HUES48 (cell line): ENCODE measurements around the gene FOXC2.

Experiments used
- H3K27ac ChIP-seq: one replicate; pipeline ENCODE4 v1.7.0; 2013; ENCODE audit warnings: low read depth, low read length, inconsistent platforms
- H3K27me3 ChIP-seq: 2 replicates; pipeline ENCODE4 v1.6.1; 2013; ENCODE audit warnings: mild to moderate bottlenecking, low read length; ENCODE audit not compliant: control insufficient read depth, insufficient read depth
- H3K36me3 ChIP-seq: 2 replicates; pipeline ENCODE4 v1.6.1; 2013; ENCODE audit warnings: low read length; ENCODE audit not compliant: control insufficient read depth, insufficient read depth
- H3K4me1 ChIP-seq: 2 replicates; pipeline ENCODE4 v1.6.1; 2013; ENCODE audit warnings: mild to moderate bottlenecking, low read length; ENCODE audit not compliant: control insufficient read depth, insufficient read depth
- H3K4me3 ChIP-seq: 2 replicates; pipeline ENCODE4 v1.5.1; 2013; ENCODE audit warnings: mild to moderate bottlenecking, low read depth, low read length
- H3K9ac ChIP-seq: 2 replicates; pipeline ENCODE4 v1.6.1; 2013; ENCODE audit warnings: mild to moderate bottlenecking, low read depth, low read length, moderate library complexity
- H3K9me3 ChIP-seq: 2 replicates; pipeline ENCODE4 v1.6.1; 2013; ENCODE audit warnings: low read length; ENCODE audit not compliant: control insufficient read depth, insufficient read depth

Gene FOXC2

DNA sequence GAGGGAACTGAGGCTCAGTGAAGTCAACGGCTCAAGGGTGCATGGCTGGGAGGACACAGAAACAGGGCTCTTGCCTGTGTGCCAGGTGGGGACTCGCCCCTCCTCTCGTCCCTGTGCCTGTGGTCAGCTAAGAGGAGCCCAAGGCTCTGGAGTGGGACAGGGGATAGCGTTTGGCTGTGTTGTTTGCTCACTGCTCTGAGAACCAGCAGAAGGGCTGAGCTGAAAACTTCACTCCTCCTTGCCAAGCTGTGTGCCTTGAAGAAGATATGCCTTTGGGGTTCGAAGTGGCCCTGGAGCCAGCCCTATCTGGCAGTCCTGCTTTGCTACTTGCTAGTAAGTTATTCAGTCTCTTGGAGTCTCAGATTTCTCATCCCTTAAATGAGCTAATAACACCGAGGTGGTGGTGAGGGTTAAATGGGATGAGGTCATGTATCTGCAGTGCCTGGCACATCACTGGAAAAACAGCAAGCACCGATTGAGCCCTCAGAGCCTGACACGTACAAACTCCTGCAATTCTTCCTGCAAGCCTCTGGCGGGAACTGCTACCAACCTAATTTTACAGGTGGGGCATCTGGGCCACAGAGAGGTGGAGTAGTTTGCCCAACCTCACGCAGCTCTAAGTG lies 29.5 kb downstream of the FOXC2 start:
- Histone ChIP-seq H3K36me3 (no peaks in the 10 kb centered on the region), H3K4me1 (no peaks in the 10 kb centered on the region), H3K9me3 (no peaks in the 10 kb centered on the region), H3K27ac (no peak overlapping the region), H3K27me3 (no peaks in the 10 kb centered on the region), H3K4me3 (no peak overlapping the region), H3K9ac (no peak overlapping the region)

DNA sequence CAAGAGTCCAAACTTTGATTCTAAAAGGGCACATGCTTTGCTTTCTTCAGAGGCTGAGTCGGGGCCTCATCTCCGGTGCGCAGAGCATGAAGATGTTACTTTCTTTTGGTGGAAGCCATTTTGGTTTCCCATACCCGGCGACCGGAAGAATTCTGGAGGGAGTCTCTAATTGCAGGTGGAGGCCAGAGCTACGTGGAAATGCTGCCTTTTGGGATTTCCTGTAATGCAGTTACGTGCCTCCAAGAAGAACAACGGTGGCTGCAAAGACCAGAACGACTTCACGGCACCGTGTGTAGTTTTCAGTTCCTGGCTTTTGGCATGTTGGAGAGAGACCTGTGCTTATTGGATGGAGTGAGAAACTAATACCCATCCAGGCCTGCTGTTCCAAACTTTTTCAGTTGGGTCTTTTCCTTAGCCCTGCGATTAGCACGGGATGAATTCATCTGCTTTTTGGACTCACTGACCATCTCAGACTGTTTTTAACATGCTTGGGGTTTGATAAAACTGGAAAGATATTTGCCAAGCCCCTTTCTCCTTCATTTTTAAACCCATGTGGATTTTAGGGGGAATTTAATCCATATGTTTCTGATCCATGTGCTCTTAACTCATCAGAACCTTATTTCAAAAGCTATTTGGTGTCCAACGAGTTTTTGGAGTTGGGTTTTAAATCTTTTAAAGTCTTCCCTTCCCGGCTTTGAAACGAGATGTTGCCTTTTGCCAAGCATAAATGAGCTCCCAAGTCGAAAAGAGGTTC lies 30.7 kb downstream of the FOXC2 start:
- H3K4me1 ChIP-seq: no peaks in the 10 kb centered on the region
- no peak overlapping the region for H3K27ac ChIP-seq

DNA sequence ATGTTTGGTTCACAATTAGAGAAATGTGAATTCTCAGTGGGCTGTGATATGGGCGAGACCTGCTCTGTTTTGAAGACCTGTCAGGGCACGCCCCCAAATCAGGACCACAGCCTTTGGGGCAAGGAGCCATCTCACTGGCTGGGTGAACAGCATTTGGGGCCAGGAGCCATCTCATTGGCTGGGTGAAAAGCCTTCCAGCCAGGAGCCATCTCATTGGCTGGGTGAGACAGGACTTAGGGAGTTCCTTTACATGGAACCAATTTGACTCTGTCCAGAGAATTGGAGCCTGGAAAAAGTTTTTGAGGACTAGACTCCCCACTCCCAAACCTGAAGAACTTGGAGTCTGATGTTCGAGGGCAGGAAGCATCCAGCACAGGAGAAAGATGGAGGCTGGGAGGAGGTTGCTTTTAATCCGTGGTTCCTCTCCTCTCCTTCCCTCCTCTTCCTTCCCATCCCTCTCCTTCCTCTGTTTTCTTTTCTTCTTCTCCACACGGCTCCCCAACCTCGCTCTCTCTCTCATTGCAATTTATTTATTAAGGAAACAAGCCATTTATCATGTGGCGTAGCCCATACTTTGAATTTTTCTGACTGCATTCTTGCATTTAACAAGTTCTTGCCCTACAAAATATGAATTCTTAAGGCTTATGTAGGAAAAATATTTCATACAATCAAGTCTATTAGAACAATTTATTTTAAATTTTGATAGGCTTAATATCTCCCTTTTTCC lies 31.4 kb downstream of the FOXC2 start:
- H3K4me3 ChIP-seq: no peak overlapping the region
- no peak overlapping the region for H3K27ac ChIP-seq
- no peaks in the 10 kb centered on the region for H3K4me1 ChIP-seq
- H3K9me3 ChIP-seq: no peaks in the 10 kb centered on the region
- H3K27me3 ChIP-seq: no peaks in the 10 kb centered on the region
- no peaks in the 10 kb centered on the region for H3K36me3 ChIP-seq
- no peak overlapping the region for H3K9ac ChIP-seq

More for the DNA sequence above, 30.7 kb downstream of the FOXC2 start:
- Histone ChIP-seq H3K4me3 (no peak overlapping the region), H3K27me3 (no peaks in the 10 kb centered on the region), H3K36me3 (no peaks in the 10 kb centered on the region), H3K9ac (no peak overlapping the region), H3K9me3 (no peaks in the 10 kb centered on the region)

DNA sequence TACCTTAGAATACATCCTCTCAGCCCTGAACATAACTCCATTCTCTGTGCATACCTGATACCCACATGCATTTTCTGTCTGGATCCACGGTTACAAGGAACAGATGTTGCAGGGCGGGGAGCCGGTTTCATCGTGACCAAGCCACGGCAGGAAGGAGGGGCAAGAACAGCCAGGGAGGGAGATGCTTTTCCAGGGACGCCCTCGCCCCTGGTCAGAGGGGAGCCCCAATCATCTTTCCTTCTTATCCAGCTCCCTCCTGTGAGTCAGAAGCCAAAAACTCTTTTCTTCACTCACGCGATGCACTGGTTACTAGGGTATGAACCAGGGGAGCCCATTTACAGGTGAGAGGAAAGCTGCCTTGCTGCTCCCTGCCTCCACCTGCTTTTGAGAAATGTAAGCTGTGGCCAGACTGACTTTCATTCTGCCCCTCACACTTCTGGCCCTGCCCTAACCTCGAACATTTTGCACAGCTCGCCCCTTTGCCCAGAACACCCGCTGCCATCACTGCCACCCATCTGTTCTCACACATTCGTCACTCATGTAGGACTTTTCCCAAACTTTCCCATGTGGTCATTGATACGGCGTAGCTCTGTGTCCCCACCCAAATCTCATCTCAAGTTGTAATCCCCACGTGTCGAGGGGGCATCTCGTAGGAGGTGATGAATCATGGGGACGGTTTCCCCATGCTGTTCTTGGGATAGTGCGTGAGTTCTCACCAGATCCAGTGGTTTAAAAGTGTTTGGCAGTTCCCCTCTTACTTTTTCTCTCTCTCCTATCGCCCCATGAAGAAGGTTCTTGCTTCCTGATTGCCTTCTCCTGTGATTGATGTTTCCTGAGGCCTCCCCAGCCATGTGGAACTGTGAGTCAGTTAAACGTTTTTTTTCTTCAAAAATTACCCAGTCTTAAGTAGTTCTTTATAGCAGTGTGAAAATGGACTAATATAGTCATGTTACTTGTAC lies 32.3 kb downstream of the FOXC2 start:
- Histone ChIP-seq H3K36me3 (no peaks in the 10 kb centered on the region), H3K27me3 (no peaks in the 10 kb centered on the region), H3K4me1 (no peaks in the 10 kb centered on the region), H3K4me3 (no peak overlapping the region), H3K9ac (no peak overlapping the region), H3K27ac (no peak overlapping the region), H3K9me3 (no peaks in the 10 kb centered on the region)

DNA sequence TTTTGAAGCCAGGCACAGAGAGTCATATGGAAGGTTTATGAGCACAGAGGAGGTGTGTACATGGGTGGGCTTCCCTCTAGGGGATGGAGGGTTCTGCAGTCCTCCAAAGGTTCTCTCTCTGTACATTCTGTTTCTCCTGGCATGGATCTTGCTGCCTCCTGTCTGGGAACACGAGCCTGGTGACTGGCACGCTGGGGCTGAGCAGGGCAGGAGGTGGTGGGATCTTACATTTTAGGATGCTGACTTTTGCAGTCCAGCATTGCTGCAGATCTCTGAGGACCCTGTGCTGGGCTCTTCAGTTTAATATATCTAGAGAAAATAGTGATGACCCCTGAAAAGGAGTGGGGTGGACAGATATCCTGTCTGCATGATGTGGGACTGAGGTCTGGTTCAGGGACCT lies 34.7 kb downstream of the FOXC2 start:
- Histone ChIP-seq H3K4me3 (no peak overlapping the region), H3K27me3 (no peaks in the 10 kb centered on the region), H3K27ac (no peak overlapping the region)

DNA sequence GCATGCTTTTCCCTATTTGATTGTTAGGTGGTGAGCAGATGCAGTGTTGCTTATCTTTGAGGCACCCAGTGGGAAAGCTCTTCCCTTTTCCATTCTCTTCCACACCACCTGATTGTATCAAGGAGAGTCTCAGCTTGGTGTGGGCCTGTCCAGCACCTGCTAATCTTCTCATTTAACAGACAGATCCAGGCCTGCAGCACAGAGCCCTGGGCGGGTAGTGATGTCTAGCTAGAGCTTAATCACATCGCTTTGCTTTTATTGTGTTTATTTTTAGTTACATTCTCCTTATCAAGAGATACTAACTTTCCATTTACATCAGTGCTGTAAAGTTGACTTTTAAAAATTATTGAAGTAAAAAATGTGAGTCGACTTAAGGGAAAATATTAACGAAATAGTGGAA lies 35.9 kb downstream of the FOXC2 start:
- Histone ChIP-seq H3K4me1 (no peaks in the 10 kb centered on the region), H3K27ac (no peak overlapping the region), H3K4me3 (no peak overlapping the region), H3K36me3 (no peaks in the 10 kb centered on the region), H3K9ac (no peak overlapping the region), H3K27me3 (no peaks in the 10 kb centered on the region), H3K9me3 (no peaks in the 10 kb centered on the region)

More for the DNA sequence above, 34.7 kb downstream of the FOXC2 start:
- H3K9me3 ChIP-seq: no peaks in the 10 kb centered on the region
- no peaks in the 10 kb centered on the region for H3K36me3 ChIP-seq
- H3K9ac ChIP-seq: no peak overlapping the region
- no peaks in the 10 kb centered on the region for H3K4me1 ChIP-seq

DNA sequence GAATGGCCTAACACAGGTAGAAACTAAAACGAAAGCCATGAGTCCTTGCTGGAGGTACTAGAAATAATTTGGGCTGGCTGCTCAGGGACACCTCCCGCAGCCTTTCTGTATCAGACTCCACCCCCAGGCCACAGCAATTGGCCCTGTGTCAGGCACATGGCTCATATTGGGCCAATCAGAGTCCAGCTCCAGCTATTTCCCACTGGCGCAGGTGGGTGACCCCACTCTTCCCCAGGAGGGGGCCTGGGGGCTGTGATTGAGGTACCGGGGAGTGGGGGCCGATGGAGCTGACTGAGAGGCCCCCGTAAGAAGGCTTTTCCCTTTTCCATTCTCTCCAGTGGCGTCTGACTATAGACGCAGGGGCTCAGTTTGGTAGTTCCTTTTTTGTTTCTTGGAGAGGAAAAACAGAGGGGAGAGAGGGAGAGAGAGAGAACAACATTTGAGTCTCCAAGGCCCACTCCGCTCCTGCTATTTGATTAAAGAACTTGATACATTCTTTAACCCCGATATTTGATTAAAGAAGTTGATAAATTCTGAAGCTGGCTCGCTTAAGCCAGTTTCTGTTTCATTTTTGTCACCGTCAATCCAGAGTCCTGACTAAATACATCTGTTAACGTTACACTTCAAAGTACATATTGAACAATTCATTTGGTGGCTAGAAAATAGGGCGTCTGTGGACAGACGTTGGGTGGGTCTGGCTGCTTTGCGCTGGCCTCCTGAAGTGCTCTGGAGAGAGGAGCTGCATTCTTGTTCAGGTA lies 38.0 kb downstream of the FOXC2 start:
- no peaks in the 10 kb centered on the region; the same call in 1 of the 2 replicates for H3K4me1 ChIP-seq
- no peaks in the 10 kb centered on the region for H3K27me3 ChIP-seq
- no peak overlapping the region for H3K4me3 ChIP-seq
- no peak overlapping the region for H3K27ac ChIP-seq
- no peak overlapping the region for H3K9ac ChIP-seq
- no peaks in the 10 kb centered on the region for H3K9me3 ChIP-seq
- no peaks in the 10 kb centered on the region for H3K36me3 ChIP-seq

DNA sequence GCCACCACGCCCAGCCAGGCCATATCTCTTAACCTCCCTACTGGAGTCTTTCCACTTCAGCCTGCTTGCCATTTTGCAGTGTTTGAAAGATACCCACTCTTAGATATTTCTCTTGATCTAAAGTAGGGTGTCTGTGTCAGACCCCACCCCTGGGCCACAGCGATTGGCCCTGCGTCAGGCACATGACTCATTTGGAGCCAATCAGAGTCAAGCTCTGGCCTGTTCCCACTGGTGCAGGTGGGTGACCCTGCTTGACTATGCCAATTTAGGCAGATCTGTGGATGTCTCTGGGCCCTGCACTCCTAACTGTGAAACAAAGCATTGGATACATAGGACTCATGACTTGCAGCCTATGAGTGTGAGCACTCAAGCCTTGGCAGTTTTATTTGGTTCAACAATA lies 39.3 kb downstream of the FOXC2 start:
- Histone ChIP-seq H3K27ac (no peak overlapping the region), H3K9me3 (no peaks in the 10 kb centered on the region), H3K27me3 (no peaks in the 10 kb centered on the region), H3K36me3 (no peaks in the 10 kb centered on the region), H3K9ac (no peak overlapping the region), H3K4me3 (no peak overlapping the region), H3K4me1 (no peaks in the 10 kb centered on the region; the same call in 1 of the 2 replicates)

DNA sequence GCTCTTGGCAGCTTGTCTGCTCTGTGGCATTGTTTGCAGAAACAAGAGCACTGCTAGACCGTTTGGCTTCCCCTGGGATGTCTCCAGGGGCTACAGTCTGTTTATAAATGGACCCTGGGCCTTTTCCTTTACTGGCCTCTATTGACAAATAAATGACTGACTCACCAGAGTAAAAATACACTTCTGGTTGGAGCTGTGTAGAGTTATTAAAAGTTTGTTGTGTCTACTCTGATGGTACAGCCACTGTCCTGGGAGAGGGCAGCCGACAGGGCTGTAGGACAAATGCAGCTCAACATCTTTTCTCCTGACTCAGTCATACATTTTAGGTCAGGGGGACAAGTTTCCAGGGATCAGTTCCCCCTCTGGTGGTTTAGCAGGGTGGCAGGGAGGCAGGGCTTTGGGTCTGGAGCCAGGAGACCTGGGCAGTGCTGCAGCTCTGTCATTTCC lies 41.7 kb downstream of the FOXC2 start:
- Histone ChIP-seq H3K4me1 (no peaks in the 10 kb centered on the region; the same call in 1 of the 2 replicates), H3K4me3 (no peak overlapping the region), H3K9ac (no peak overlapping the region), H3K27ac (no peak overlapping the region), H3K9me3 (no peaks in the 10 kb centered on the region), H3K27me3 (no peaks in the 10 kb centered on the region), H3K36me3 (no peaks in the 10 kb centered on the region)

DNA sequence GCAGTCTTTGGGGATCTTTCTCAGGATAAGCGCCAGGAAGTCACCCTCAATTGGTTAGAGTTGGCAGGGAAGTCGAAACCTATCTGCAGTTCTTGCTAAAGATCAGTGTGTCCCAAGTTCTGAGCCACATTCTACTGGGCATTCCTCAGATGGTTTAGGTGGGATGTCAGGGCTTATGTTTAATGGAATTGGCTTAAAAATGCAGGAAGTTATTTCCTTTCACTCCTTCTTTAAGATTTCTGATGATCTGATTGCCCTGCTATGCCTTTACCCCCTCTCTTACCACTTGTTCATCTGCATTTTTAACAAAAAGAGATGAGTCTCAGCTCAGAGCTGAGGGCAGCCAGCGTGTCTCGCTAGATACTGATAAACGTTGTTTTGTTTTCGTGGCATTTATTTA lies 42.5 kb downstream of the FOXC2 start:
- H3K36me3 ChIP-seq: no peaks in the 10 kb centered on the region
- H3K4me3 ChIP-seq: no peak overlapping the region
- H3K27ac ChIP-seq: no peak overlapping the region
- no peak overlapping the region for H3K9ac ChIP-seq
- no peaks in the 10 kb centered on the region for H3K27me3 ChIP-seq
- no peaks in the 10 kb centered on the region; the same call in 1 of the 2 replicates for H3K4me1 ChIP-seq
- H3K9me3 ChIP-seq: no peaks in the 10 kb centered on the region
